H1 (cell line): Measurements from ENCODE around the gene GUCA1A. TPM values are rescaled to one million over a fixed set of nuclear protein-coding genes. Genes with fewer than 3 reads are reported as not detected.

Experiments
- CTCF ChIA-PET: fragments of 300-600 bp; sonication (Branson Sonifier 250); formaldehyde crosslinking; loops from one replicate; lab custom pipeline; 2021; ENCODE audit not compliant: partially characterized antibody; lab: Charles Lee
- POLR2A ChIA-PET: fragments of 300-600 bp; sonication (Branson Sonifier 250); formaldehyde crosslinking; loops from one replicate; lab custom pipeline; 2021; ENCODE audit warnings: inconsistent platforms; ENCODE audit not compliant: partially characterized antibody; lab: Charles Lee
- DNase-seq, 2 experiments: peaks; one replicate each; pipeline versions ENCODE4 v3.0.0 to v3.0.0-alpha.2; 2010 to 2022; ENCODE audit warnings: low spot score in 2 of 2, low read depth in 1 of 2, mixed read lengths in 1 of 2
- FAIRE-seq: peaks from 2 replicates; lab custom pipeline; 2011; peaks lifted over from hg19 to GRCh38; lab: Jason Lieb, UNC
- H2AFZ ChIP-seq: 2 replicates; pipeline ENCODE4 v1.8.1; 2012; ENCODE audit warnings: low read length, inconsistent platforms
- H2AK5ac ChIP-seq: 2 replicates; pipeline ENCODE4 v1.6.1; 2013; ENCODE audit warnings: low read depth, low read length
- H2BK120ac ChIP-seq: replicated peaks from 2 replicates; pipeline ENCODE3; 2013; ENCODE audit warnings: low read depth, low read length, inconsistent platforms
- H2BK12ac ChIP-seq: 2 replicates; pipeline ENCODE4 v1.6.1; 2013; ENCODE audit warnings: low read depth, low read length
- H2BK15ac ChIP-seq: 2 replicates; pipeline ENCODE4 v1.6.1; 2013; ENCODE audit warnings: low read length
- H2BK20ac ChIP-seq: 2 replicates; pipeline ENCODE4 v1.6.1; 2013; ENCODE audit warnings: low read length
- H2BK5ac ChIP-seq: 2 replicates; pipeline ENCODE4 v1.6.1; 2013; ENCODE audit warnings: low read depth, low read length
- H3K14ac ChIP-seq: 2 replicates; pipeline ENCODE4 v1.6.1; 2013; ENCODE audit warnings: inconsistent platforms; ENCODE audit not compliant: insufficient read length
- H3K18ac ChIP-seq: 2 replicates; pipeline ENCODE4 v1.6.1; 2013; ENCODE audit warnings: low read length; ENCODE audit errors: extremely low read depth
- H3K23ac ChIP-seq: 2 replicates; pipeline ENCODE4 v1.6.1; 2013; ENCODE audit warnings: inconsistent platforms; ENCODE audit not compliant: insufficient read length
- H3K23me2 ChIP-seq: 2 replicates; pipeline ENCODE4 v1.6.1; 2013; ENCODE audit warnings: low read depth, low read length
- H3K27ac ChIP-seq: 2 replicates; pipeline ENCODE4 v1.6.1; 2011; ENCODE audit warnings: low read depth, low read length, inconsistent platforms
- H3K27me3 ChIP-seq, 4 experiments: replicated peaks in 1 of 4; 1 replicate in 1 of 4; 2 replicates in 3 of 4; pipeline versions ENCODE4 v1.6.1 to v1.8.1; 2011 to 2013; ENCODE audit warnings: low read length in 3 of 4, mild to moderate bottlenecking in 3 of 4, inconsistent platforms in 2 of 4, mixed read lengths in 2 of 4, moderate library complexity in 1 of 4; ENCODE audit not compliant: control insufficient read depth in 3 of 4, insufficient read depth in 3 of 4; ENCODE audit errors: extremely low read depth in 1 of 4
- H3K36me3 ChIP-seq, 4 experiments: 2 replicates each; pipeline versions ENCODE4 v1.6.1 to v1.8.1; 2011 to 2013; ENCODE audit warnings: mild to moderate bottlenecking in 4 of 4, low read length in 3 of 4, moderate library complexity in 2 of 4, control low read depth in 1 of 4, inconsistent platforms in 1 of 4; ENCODE audit not compliant: insufficient read depth in 4 of 4, control insufficient read depth in 2 of 4
- H3K4ac ChIP-seq: replicated peaks from 2 replicates; pipeline ENCODE3; 2013; ENCODE audit warnings: low read length, low read depth, mixed read lengths, inconsistent platforms; ENCODE audit not compliant: insufficient read length
- H3K4me1 ChIP-seq, 4 experiments: replicated peaks in 1 of 4; 1 replicate in 1 of 4; 2 replicates in 3 of 4; pipeline versions ENCODE4 v1.6.1 to v1.8.1; 2011 to 2013; ENCODE audit warnings: low read length in 3 of 4, inconsistent platforms in 2 of 4, mixed read lengths in 1 of 4; ENCODE audit not compliant: insufficient read depth in 4 of 4, control insufficient read depth in 3 of 4
- H3K4me2 ChIP-seq, 2 experiments: 2 replicates each; pipeline versions ENCODE4 v1.6.1 to v1.8.1; 2011 to 2013; ENCODE audit warnings: low read depth in 2 of 2, low read length in 2 of 2, control low read depth in 1 of 2, inconsistent platforms in 1 of 2, mild to moderate bottlenecking in 1 of 2; ENCODE audit not compliant: insufficient read depth in 1 of 2
- H3K4me3 ChIP-seq, 4 experiments: fragments of 200-600, 300-600 bp in 1 of 4; sonication (generic), shearing (Covaris generic), sonication (Bioruptor Twin) in 1 of 4; 2 replicates each; pipeline versions ENCODE4 v1.5.1 to v1.8.1; 2011 to 2016; ENCODE audit warnings: low read length in 4 of 4, low read depth in 3 of 4, control low read depth in 2 of 4, inconsistent platforms in 2 of 4, mild to moderate bottlenecking in 2 of 4, mixed read lengths in 1 of 4, moderate library complexity in 1 of 4; ENCODE audit not compliant: insufficient read depth in 2 of 4; ENCODE audit errors: extremely low read depth in 1 of 4
- H3K56ac ChIP-seq: replicated peaks from 2 replicates; pipeline ENCODE3; 2013; ENCODE audit warnings: low read depth, mild to moderate bottlenecking, mixed read lengths, low read length, inconsistent platforms; ENCODE audit not compliant: insufficient read length
- H3K79me1 ChIP-seq: 2 replicates; pipeline ENCODE4 v1.6.1; 2013; ENCODE audit warnings: low read depth, low read length, control low read depth
- H3K79me2 ChIP-seq, 2 experiments: 2 replicates each; pipeline versions ENCODE4 v1.6.1 to v1.8.1; 2012 to 2013; ENCODE audit warnings: low read length in 2 of 2, mild to moderate bottlenecking in 2 of 2, inconsistent platforms in 1 of 2; ENCODE audit not compliant: insufficient read depth in 2 of 2, control insufficient read depth in 1 of 2
- H3K9ac ChIP-seq, 4 experiments: replicated peaks in 1 of 4; 1 replicate in 1 of 4; 2 replicates in 3 of 4; pipeline versions ENCODE4 v1.6.1 to v1.8.1; 2011 to 2013; ENCODE audit warnings: low read depth in 3 of 4, low read length in 3 of 4, control low read depth in 2 of 4, mild to moderate bottlenecking in 2 of 4, moderate library complexity in 2 of 4, inconsistent platforms in 1 of 4; ENCODE audit errors: extremely low read depth in 1 of 4
- H3K9me3 ChIP-seq, 2 experiments: 2 replicates each; pipeline versions ENCODE4 v1.6.1 to v1.8.1; 2012 to 2013; ENCODE audit warnings: mild to moderate bottlenecking in 2 of 2, moderate library complexity in 2 of 2, control low read depth in 1 of 2, inconsistent platforms in 1 of 2, low read depth in 1 of 2, low read length in 1 of 2, mixed read lengths in 1 of 2; ENCODE audit not compliant: insufficient read depth in 2 of 2
- H4K20me1 ChIP-seq, 2 experiments: replicated peaks in 1 of 2; 2 replicates each; pipeline versions ENCODE3 to v1.8.1; 2011 to 2013; ENCODE audit warnings: inconsistent platforms in 2 of 2, low read length in 2 of 2, mild to moderate bottlenecking in 1 of 2; ENCODE audit not compliant: insufficient read depth in 2 of 2, control insufficient read depth in 1 of 2
- H4K5ac ChIP-seq: 2 replicates; pipeline ENCODE4 v1.6.1; 2013; ENCODE audit warnings: low read length, low read depth, mixed read lengths, inconsistent platforms; ENCODE audit not compliant: insufficient read length
- H4K8ac ChIP-seq: 2 replicates; pipeline ENCODE4 v1.8.0; 2013; ENCODE audit warnings: mild to moderate bottlenecking, moderate library complexity, low read length, inconsistent platforms; ENCODE audit not compliant: insufficient read depth; ENCODE audit errors: extremely low read depth
- H4K91ac ChIP-seq: replicated peaks from 2 replicates; pipeline ENCODE3; 2013; ENCODE audit warnings: low read length, mixed read lengths, inconsistent platforms; ENCODE audit not compliant: insufficient read length
- BACH1 ChIP-seq: IDR thresholded peaks from 2 replicates; pipeline ENCODE4 v1.6.1; 2012; ENCODE audit warnings: low read length, improper control_type of control experiment
- CBX5 ChIP-seq: fragments of 300-800, 300-1000 bp; sonication (generic); IDR thresholded peaks from 2 replicates; pipeline ENCODE4 v1.7.1; 2016; ENCODE audit warnings: antibody characterized with exemption, low read length, low read depth
- PHF8 ChIP-seq: fragments of 200-600 bp; sonication (generic); conservative IDR thresholded peaks from 2 replicates; pipeline ENCODE4 v1.7.1; 2012; ENCODE audit warnings: low read depth, mild to moderate bottlenecking, inconsistent platforms, low read length, moderate library complexity
- RAD21 ChIP-seq, 2 experiments: IDR thresholded peaks in 1 of 2; conservative IDR thresholded peaks in 1 of 2; 2 replicates each; pipeline ENCODE4 v1.6.1; 2011; ENCODE audit warnings: low read depth in 2 of 2, low read length in 2 of 2, improper control_type of control experiment in 1 of 2, inconsistent platforms in 1 of 2, mild to moderate bottlenecking in 1 of 2, moderate library complexity in 1 of 2
- TEAD4 ChIP-seq: IDR thresholded peaks from 2 replicates; pipeline ENCODE4 v1.6.1; 2012; ENCODE audit warnings: low read depth, low read length, inconsistent platforms, mixed read lengths
- ZNF274 ChIP-seq: IDR thresholded peaks from 2 replicates; pipeline ENCODE4 v1.7.0; 2012; ENCODE audit warnings: low read length, borderline replicate concordance; ENCODE audit errors: extremely low read depth
- WGBS, 2 experiments: shearing (Covaris generic) in 1 of 2; methylation state at CpG; one replicate each; pipeline versions ENCODE4 v1.1.6 to v1.1.7; 2013 to 2015; ENCODE audit warnings: low lambda C conversion rate in 2 of 2, mixed read lengths in 2 of 2, inconsistent platforms in 1 of 2, low coverage in 1 of 2, missing lambda C conversion rate in 1 of 2; ENCODE audit not compliant: insufficient replicate concordance in 2 of 2, insufficient coverage in 1 of 2, insufficient read length in 1 of 2; ENCODE audit errors: extremely low coverage in 1 of 2, missing lambda C conversion rate in 1 of 2; 5-methylcytosine and 5-hydroxymethylcytosine counted together
- polyA plus RNA-seq, 7 experiments: library from polyadenylated mRNA; depleted of rRNA in 3 of 7; stranded (reverse) in 5 of 7; unstranded in 2 of 7; fragments of >200 nt in 5 of 7; fragments of 200-250 nt in 2 of 7; gene quantifications; 1 replicate in 5 of 7; 2 replicates in 1 of 7; 4 replicates in 1 of 7; pipeline versions ENCODE4 v1.2.1 to v1.2.3, GENCODE V29; 2011 to 2013; ENCODE audit warnings: missing spikeins in 2 of 7, mixed read lengths in 2 of 7
- total RNA-seq: library from RNA; stranded (reverse); fragmentation: NEBNext Ultra II Directional; extraction: Animal tissue kit (Norgen Biotek cat#: 25700); gene quantifications from 2 replicates; pipeline ENCODE4 v1.2.1, GENCODE V29; 2021
- TF ChIP-seq, protein P1 (sequence below): IDR thresholded peaks from 2 replicates; pipeline ENCODE4 v1.6.1; 2012; ENCODE audit warnings: inconsistent platforms
- TF ChIP-seq, protein P2 (sequence below), 3 experiments: IDR thresholded peaks; 1 replicate in 2 of 3; 2 replicates in 1 of 3; pipeline versions ENCODE4 v1.5.1 to v1.6.1; 2011; ENCODE audit warnings: low read length in 3 of 3, mild to moderate bottlenecking in 3 of 3, inconsistent platforms in 2 of 3, low read depth in 1 of 3, moderate library complexity in 1 of 3; ENCODE audit not compliant: insufficient read depth in 1 of 3; ENCODE audit errors: control extremely low read depth in 1 of 3

Gene GUCA1A
- total and polyA plus RNA-seq, 2 of the 8 experiments (the other 6 are each of a cell fraction or from before 2014, with no cell fraction given), result 4.6 to 24.6 TPM

DNA sequence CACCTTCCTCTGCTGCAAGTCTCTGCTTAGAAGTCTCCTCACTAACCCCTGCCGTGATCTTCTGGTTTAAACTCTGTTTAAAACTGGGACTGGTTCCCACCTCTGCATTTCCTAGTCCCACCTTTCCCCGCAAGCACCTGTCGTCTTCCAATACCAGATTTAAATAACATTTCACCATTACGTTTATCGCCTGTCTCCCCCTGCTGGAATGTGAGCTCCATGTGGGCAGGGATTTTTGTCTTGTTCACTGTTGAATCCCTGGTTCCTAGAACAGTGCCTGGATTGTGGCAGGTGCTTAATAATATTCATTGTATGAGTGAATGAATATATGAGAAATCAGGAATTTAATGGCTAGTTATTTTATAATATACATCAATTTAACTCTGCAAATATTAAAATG is 2.7 kb downstream of the GUCA1A start:
- Histone ChIP-seq H3K4ac (no peak overlapping the region), H4K20me1 (no peaks in the 10 kb centered on the region), H2BK12ac (no peak overlapping the region), H3K14ac (no peak overlapping the region), H4K8ac (no peak overlapping the region), H3K4me2 (no peak overlapping the region), H3K9ac (no peak overlapping the region), H4K91ac (no peak overlapping the region), H3K79me1 (no peaks in the 10 kb centered on the region), H4K5ac (no peak overlapping the region), H2BK5ac (no peak overlapping the region), H2AK5ac (no peak overlapping the region), H3K18ac (no peak overlapping the region), H2BK20ac (0 out of 2 replicates have a peak overlapping the region, but pooled peaks have one; percentile 3), H3K27ac (no peak overlapping the region), H3K27me3 (no peaks in the 10 kb centered on the region; a peak in 2 of 7 replicates), H3K23ac (no peak overlapping the region), H3K9me3 (no peaks in the 10 kb centered on the region), H2BK120ac (no peak overlapping the region), H3K4me3 (no peak overlapping the region), H3K56ac (no peak overlapping the region), H3K23me2 (peaks cover 4% of the 10 kb centered on the region), H3K36me3 (no peaks in the 10 kb centered on the region), H3K79me2 (no peaks in the 10 kb centered on the region), H3K4me1 (peaks cover 3 to 15% (median 9%) of the 10 kb centered on the region in 4 experiments), H2BK15ac (0 out of 2 replicates have a peak overlapping the region, but pooled peaks have one; percentile 73), H2AFZ (no peak overlapping the region)
- no peak for DNase-seq
- FAIRE-seq, result no peak
- TF ChIP-seq, protein P1, sequence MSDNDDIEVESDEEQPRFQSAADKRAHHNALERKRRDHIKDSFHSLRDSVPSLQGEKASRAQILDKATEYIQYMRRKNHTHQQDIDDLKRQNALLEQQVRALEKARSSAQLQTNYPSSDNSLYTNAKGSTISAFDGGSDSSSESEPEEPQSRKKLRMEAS, result 0 out of 2 replicates have a peak, but pooled peaks have one; percentile 26
- TF ChIP-seq, protein P2, sequence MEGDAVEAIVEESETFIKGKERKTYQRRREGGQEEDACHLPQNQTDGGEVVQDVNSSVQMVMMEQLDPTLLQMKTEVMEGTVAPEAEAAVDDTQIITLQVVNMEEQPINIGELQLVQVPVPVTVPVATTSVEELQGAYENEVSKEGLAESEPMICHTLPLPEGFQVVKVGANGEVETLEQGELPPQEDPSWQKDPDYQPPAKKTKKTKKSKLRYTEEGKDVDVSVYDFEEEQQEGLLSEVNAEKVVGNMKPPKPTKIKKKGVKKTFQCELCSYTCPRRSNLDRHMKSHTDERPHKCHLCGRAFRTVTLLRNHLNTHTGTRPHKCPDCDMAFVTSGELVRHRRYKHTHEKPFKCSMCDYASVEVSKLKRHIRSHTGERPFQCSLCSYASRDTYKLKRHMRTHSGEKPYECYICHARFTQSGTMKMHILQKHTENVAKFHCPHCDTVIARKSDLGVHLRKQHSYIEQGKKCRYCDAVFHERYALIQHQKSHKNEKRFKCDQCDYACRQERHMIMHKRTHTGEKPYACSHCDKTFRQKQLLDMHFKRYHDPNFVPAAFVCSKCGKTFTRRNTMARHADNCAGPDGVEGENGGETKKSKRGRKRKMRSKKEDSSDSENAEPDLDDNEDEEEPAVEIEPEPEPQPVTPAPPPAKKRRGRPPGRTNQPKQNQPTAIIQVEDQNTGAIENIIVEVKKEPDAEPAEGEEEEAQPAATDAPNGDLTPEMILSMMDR (IDR thresholded peaks at IDR 0.05; ENCODE audit: control extremely low read depth in 1 of 3, insufficient read depth in 1 of 3, low read depth in 1 of 3, low read length in 3 of 3), result peak; percentile 34 to 69 (median 61)
- TF ChIP-seq ZNF274 (no peak), RAD21 (IDR thresholded peaks at IDR 0.05 in 1 of 2, conservative IDR thresholded peaks at IDR 0.05 in 1 of 2; ENCODE audit: low read depth in 2 of 2, low read length in 2 of 2) (peak; percentile 70), CBX5 (no peak), BACH1 (no peak), TEAD4 (peak; percentile 87), PHF8 (no peak)
- CTCF ChIA-PET, result interaction anchor here (0.6 to 3.2 kb wide), 16 partner anchors 9 to 123 kb away, joined by 3 to 12 read pairs (median 4); partner anchors contain the start of gene C6orf132
- POLR2A ChIA-PET, result interaction anchor here (0.6 to 1.1 kb wide), 4 partner anchors 9 to 47 kb away, joined by 3 to 6 read pairs (median 3); partner anchors contain the start of gene C6orf132
- WGBS, 2 experiments, result 68% methylated on average over 5 of the region's 5 CpGs; no CpG with 5 or more reads in 1 of the 2 experiments
